C4-2B (cell line): Measurements from ENCODE around the gene DPM3.

Source experiments
- ZFX ChIP-seq: fragments of 450-650 bp; IDR thresholded peaks from 2 replicates; pipeline ENCODE4 v1.6.1; 2017
- TF ChIP-seq, protein P1 (sequence below): fragments of 450-650 bp; conservative IDR thresholded peaks from 2 replicates; pipeline ENCODE4 v1.5.1; 2017; ENCODE audit warnings: mild to moderate bottlenecking

- TF ChIP-seq, protein P1, sequence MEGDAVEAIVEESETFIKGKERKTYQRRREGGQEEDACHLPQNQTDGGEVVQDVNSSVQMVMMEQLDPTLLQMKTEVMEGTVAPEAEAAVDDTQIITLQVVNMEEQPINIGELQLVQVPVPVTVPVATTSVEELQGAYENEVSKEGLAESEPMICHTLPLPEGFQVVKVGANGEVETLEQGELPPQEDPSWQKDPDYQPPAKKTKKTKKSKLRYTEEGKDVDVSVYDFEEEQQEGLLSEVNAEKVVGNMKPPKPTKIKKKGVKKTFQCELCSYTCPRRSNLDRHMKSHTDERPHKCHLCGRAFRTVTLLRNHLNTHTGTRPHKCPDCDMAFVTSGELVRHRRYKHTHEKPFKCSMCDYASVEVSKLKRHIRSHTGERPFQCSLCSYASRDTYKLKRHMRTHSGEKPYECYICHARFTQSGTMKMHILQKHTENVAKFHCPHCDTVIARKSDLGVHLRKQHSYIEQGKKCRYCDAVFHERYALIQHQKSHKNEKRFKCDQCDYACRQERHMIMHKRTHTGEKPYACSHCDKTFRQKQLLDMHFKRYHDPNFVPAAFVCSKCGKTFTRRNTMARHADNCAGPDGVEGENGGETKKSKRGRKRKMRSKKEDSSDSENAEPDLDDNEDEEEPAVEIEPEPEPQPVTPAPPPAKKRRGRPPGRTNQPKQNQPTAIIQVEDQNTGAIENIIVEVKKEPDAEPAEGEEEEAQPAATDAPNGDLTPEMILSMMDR: no peak
- TF ChIP-seq ZFX: no peak
Observed at GRCh38 chr1:155186794-155187455, 46.6 kb upstream of the DPM3 start.
